ES-I3 (cell line): ENCODE data around the gene AHNAK2.
"Not testable (repeated sequence)": the region's sequence is repeated elsewhere in the genome, so short reads cannot be mapped to it uniquely, and the experiment has no call there.

Source experiments
- H3K36me3 ChIP-seq: 2 replicates; pipeline ENCODE4 v1.6.1; 2013; ENCODE audit warnings: mild to moderate bottlenecking, low read length, control low read depth, moderate library complexity; ENCODE audit not compliant: insufficient read depth
- H3K4me1 ChIP-seq: 2 replicates; pipeline ENCODE4 v1.6.1; 2013; ENCODE audit warnings: mild to moderate bottlenecking, control low read depth, low read length; ENCODE audit not compliant: insufficient read depth
- H3K9ac ChIP-seq: 2 replicates; pipeline ENCODE4 v1.6.1; 2013; ENCODE audit warnings: low read depth, mild to moderate bottlenecking, low read length, moderate library complexity
- H3K9me3 ChIP-seq: 2 replicates; pipeline ENCODE4 v1.6.1; 2013; ENCODE audit warnings: mild to moderate bottlenecking, low read length, moderate library complexity; ENCODE audit not compliant: control insufficient read depth, insufficient read depth

Gene AHNAK2

GRCh38 chr14:104923640-104924420, 54.3 kb downstream of the AHNAK2 start:
- Histone ChIP-seq H3K4me1 (no peaks in the 10 kb centered on the region), H3K36me3 (no peaks in the 10 kb centered on the region), H3K9me3 (no peaks in the 10 kb centered on the region), H3K9ac (no peak overlapping the region)

GRCh38 chr14:104919993-104920315, 58.2 kb downstream of the AHNAK2 start:
- Histone ChIP-seq H3K4me1 (no peaks in the 10 kb centered on the region), H3K9ac (no peak overlapping the region), H3K36me3 (no peaks in the 10 kb centered on the region), H3K9me3 (no peaks in the 10 kb centered on the region)

DNA sequence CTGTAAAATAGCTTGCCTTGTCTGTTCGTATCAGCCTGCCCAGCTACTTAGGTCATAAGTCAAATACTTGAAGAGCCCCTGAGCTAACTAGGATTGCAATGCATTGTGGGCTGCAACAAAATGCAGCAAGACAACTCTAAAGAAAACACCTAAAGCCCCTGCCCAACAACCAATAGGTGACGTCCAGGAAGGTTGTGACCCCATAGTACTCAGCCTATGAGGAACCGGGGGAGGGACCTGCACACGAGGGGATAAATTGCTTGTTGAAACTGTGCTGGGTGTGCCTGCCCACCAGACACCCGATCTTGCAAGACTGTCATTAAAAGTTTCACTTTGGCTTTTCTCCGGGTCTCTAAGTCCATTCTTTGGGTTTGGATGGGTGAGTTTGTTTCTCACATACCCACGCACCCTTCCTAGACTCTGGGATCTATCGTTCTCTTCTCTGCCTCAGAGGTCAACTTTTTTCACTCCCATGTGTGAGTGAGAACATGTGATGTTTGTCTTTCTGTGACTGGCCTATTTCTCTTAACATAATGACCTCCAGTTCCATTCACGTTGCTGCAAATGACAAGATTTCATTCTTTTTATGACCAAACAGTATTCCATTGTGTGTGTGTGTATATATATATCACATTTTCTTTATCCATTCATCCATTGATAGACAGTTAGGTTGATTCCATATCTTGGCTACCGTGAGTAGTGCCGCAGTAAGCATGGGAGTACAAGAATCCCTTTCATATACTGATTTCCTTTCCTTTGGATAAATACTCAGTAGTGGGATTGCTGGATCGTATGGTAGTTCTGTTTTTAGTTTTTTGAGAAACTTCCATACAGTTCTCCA, 58.8 kb downstream of the AHNAK2 start:
- not testable (repeated sequence) for H3K9ac ChIP-seq, H3K9me3 ChIP-seq, H3K36me3 ChIP-seq, H3K4me1 ChIP-seq

GRCh38 chr14:104917993-104918392, 60.2 kb downstream of the AHNAK2 start:
- Histone ChIP-seq H3K9ac (no peak overlapping the region), H3K4me1 (no peaks in the 10 kb centered on the region), H3K9me3 (no peaks in the 10 kb centered on the region), H3K36me3 (no peaks in the 10 kb centered on the region)

DNA sequence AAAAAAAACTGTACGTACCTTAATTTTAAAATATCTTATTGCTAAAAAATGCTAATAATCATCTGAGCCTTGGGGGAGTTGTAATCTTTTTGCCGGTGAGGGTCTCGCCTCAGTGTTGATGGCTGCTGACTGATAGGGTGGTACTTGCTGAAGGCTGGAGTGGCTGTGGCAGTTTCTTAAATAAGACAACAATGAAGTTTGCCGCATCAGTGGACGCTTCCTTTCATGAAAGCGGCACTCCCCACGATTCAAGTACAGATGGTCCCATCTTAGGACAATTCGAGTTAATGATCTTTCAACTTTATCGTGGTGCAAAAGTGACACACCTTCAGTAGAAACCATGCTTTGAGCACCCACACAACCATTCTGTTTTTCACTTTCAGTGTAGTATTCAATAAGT, 61.1 kb downstream of the AHNAK2 start:
- Histone ChIP-seq H3K9ac (no peak overlapping the region), H3K36me3 (no peaks in the 10 kb centered on the region), H3K9me3 (peaks cover 3% of the 10 kb centered on the region; the same call in 1 of the 2 replicates)

DNA sequence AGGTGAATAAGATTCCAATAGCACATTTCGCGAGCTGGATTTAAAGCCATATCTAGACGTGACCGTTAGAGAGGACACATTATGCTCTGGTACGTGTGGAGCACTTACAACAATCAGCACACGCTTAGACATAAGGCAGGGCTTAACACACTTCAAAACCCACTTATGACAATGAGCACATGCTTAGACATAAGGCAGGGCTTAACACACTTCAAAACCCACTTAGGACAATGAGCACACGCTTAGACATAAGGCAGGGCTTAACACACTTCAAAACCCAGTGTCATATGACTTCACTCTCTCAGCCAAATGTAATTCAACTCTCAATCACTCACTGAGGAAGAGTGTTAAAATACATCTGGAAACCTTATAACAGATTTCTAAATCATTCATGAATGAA, 64.7 kb downstream of the AHNAK2 start:
- Histone ChIP-seq H3K36me3 (no peaks in the 10 kb centered on the region), H3K4me1 (no peaks in the 10 kb centered on the region), H3K9me3 (peaks cover 5% of the 10 kb centered on the region), H3K9ac (no peak overlapping the region)

More for the DNA sequence above, 61.1 kb downstream of the AHNAK2 start:
- no peaks in the 10 kb centered on the region for H3K4me1 ChIP-seq

- H3K4me1 ChIP-seq: no peaks in the 10 kb centered on the region
- peaks cover 8% of the 10 kb centered on the region for H3K9me3 ChIP-seq
- no peaks in the 10 kb centered on the region for H3K36me3 ChIP-seq
- no peak overlapping the region for H3K9ac ChIP-seq
These were observed 66.1 kb downstream of the AHNAK2 start for GRCh38 chr14:104912053-104912452.

- Histone ChIP-seq H3K9me3 (peaks cover 15% of the 10 kb centered on the region), H3K9ac (no peak overlapping the region), H3K36me3 (no peaks in the 10 kb centered on the region), H3K4me1 (no peaks in the 10 kb centered on the region)
These were observed 69.9 kb downstream of the AHNAK2 start for GRCh38 chr14:104908303-104908702.

- H3K9ac ChIP-seq, H3K36me3 ChIP-seq, H3K4me1 ChIP-seq: not testable (repeated sequence)
- H3K9me3 ChIP-seq: peaks cover 11% of the 10 kb centered on the region
These were observed 72.6 kb downstream of the AHNAK2 start for GRCh38 chr14:104905579-104905933.

DNA sequence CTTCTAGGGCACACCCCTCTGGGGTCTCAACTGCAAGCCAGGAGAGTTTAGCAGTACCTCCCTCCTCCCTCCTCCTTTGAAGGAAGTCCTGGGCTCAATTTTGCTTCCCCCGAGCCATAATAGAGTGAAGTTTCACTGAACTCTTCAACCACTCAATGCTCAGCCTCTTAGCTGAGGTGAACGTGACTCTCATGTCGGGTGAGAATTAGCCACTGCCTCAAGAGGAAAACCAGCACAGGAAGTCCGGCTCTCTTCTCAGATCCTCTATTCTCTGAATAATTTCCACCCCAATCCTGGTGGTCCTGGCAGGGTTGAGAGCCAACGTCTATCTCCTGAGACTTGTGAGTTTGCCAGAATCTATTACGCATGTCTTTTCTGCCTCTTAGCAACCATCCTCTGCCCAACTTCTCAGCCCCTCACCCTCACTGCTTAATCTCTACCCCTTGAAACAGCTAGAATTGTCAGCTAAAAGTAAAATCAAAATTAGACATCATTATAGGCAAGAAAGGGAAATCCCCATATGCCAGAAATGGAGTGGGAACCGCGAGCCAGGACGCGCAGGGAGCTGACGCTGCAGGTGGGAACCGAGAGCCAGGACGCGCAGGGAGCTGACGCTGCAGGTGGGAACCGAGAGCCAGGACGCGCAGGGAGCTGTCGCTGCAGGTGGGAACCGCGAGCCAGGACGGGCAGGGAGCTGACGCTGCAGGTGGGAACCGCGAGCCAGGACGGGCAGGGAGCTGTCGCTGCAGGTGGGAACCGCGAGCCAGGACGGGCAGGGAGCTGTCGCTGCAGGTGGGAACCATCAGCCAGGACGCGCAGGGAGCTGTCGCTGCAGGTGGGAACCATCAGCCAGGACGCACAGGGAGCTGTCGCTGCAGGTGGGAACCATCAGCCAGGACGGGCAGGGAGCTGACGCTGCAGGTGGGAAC, 73.3 kb downstream of the AHNAK2 start:
- H3K9ac ChIP-seq, H3K4me1 ChIP-seq, H3K36me3 ChIP-seq: not testable (repeated sequence)
- peaks cover 11% of the 10 kb centered on the region for H3K9me3 ChIP-seq

DNA sequence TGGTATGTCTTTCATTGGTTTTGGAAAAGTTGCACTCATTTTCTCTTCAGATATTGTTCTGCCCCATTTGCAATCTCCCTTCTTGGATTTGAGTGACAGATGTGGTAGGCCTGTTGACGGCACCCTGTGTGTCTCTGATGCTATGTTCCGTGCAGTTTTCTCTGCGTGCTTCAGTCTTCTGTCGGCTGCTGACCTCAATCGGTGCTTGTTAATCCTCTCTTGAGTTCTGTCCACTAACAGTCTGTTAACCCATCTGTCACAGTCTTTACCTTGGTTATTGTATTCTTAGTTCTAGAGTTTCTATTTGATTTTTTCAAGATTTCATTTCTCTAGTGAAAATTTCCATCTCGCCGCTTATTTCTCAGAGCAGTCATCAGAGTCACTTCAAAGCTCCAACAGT, 74.2 kb downstream of the AHNAK2 start:
- Histone ChIP-seq H3K36me3 (no peaks in the 10 kb centered on the region), H3K4me1 (no peaks in the 10 kb centered on the region), H3K9ac (no peak overlapping the region), H3K9me3 (peaks cover 11% of the 10 kb centered on the region)

- Histone ChIP-seq H3K9me3 (peaks cover 8% of the 10 kb centered on the region), H3K4me1 (no peaks in the 10 kb centered on the region), H3K36me3 (no peaks in the 10 kb centered on the region), H3K9ac (no peak overlapping the region)
These were observed 77.3 kb downstream of the AHNAK2 start for GRCh38 chr14:104900639-104901512.

DNA sequence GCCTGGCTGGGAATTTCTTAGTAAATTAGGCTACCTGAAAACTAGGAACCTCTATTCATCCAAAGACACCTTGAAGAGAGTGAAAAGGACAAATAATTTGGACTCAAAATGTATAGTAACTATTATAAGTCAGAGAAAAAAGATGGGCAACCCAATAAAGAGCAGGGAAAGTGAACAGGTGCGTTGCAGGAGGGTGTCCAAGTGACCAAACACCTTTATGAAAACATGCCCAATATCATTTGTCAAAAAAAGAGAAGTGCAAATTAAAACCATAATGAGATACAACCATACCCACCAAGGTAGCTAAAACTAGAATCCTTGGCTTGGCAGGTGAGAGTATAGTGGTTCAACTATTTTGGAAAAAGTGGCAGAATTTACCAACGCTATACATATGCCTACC, 78.4 kb downstream of the AHNAK2 start:
- no peak overlapping the region for H3K9ac ChIP-seq
- H3K36me3 ChIP-seq: no peaks in the 10 kb centered on the region
- peaks cover 8% of the 10 kb centered on the region for H3K9me3 ChIP-seq
- no peaks in the 10 kb centered on the region for H3K4me1 ChIP-seq
